Panc1 (cell line): ENCODE data around the gene SLC39A7. TPM values are rescaled to one million over a fixed set of nuclear protein-coding genes. Genes with fewer than 3 reads are reported as not detected.

ENCODE experiments used
- ATAC-seq: fragments of 200-7000 bp; cut with Tn5 transposase; 2 replicates; pipeline ENCODE4 v1.9.1; 2020; ENCODE audit warnings: mild to moderate bottlenecking, moderate library complexity
- BruUV-seq: library from RNA; stranded (reverse); fragments of 400-500 nt; replicated peaks from 2 replicates; lab custom pipeline; 2021; lab: Mats Ljungman, UMichigan
- CTCF ChIA-PET: fragments of 300-600 bp; sonication (Branson Sonifier 250); formaldehyde crosslinking; loops from one replicate; lab custom pipeline; 2022; ENCODE audit warnings: antibody characterized with exemption; lab: Charles Lee
- POLR2A ChIA-PET: fragments of 300-600 bp; sonication (Branson Sonifier 250); formaldehyde crosslinking; loops from one replicate; lab custom pipeline; 2022; ENCODE audit warnings: antibody characterized with exemption; lab: Charles Lee
- DNase-seq: peaks from one replicate; pipeline ENCODE4 v3.0.0-alpha.2; 2010; ENCODE audit warnings: low read depth, low spot score
- H3K27ac ChIP-seq: 2 replicates; pipeline ENCODE4 v1.5.1; 2011; ENCODE audit warnings: mild to moderate bottlenecking, low read length, inconsistent platforms
- H3K27me3 ChIP-seq: fragments of 200-500 bp; sonication (Bioruptor generic); 2 replicates; pipeline ENCODE4 v1.6.0; 2014; ENCODE audit warnings: low read length, inconsistent platforms; ENCODE audit not compliant: control insufficient read depth, insufficient read depth
- H3K36me3 ChIP-seq: fragments of 200-500 bp; sonication (Bioruptor generic); 2 replicates; pipeline ENCODE4 v1.5.1; 2014; ENCODE audit warnings: inconsistent platforms, mild to moderate bottlenecking, low read length, moderate library complexity; ENCODE audit not compliant: control insufficient read depth, insufficient read depth
- H3K4me1 ChIP-seq: 2 replicates; pipeline ENCODE4 v1.5.1; 2011; ENCODE audit warnings: inconsistent platforms, mild to moderate bottlenecking, low read length, moderate library complexity; ENCODE audit not compliant: control insufficient read depth, insufficient read depth
- H3K4me3 ChIP-seq, 2 experiments: 2 replicates each; pipeline ENCODE4 v1.5.1; 2011 to 2012; ENCODE audit warnings: low read depth in 2 of 2, low read length in 2 of 2, mild to moderate bottlenecking in 2 of 2, inconsistent platforms in 1 of 2, moderate library complexity in 1 of 2
- H3K9me3 ChIP-seq: fragments of 200-500 bp; sonication (Bioruptor generic); 2 replicates; pipeline ENCODE4 v1.5.1; 2014; ENCODE audit warnings: low read depth, mild to moderate bottlenecking, inconsistent platforms, low read length, moderate library complexity; ENCODE audit not compliant: control insufficient read depth, insufficient read depth
- POLR2AphosphoS5 ChIP-seq: IDR thresholded peaks from 2 replicates; pipeline ENCODE4 v1.6.1; 2012; ENCODE audit warnings: mild to moderate bottlenecking, low read depth, low read length, moderate library complexity
- SIN3A ChIP-seq: IDR thresholded peaks from 2 replicates; pipeline ENCODE4 v1.6.1; 2012; ENCODE audit warnings: low read depth, mild to moderate bottlenecking, low read length, moderate library complexity, borderline replicate concordance; ENCODE audit not compliant: insufficient read depth
- TCF7L2 ChIP-seq: IDR thresholded peaks from 2 replicates; pipeline ENCODE4 v1.6.1; 2011; ENCODE audit warnings: mild to moderate bottlenecking, low read depth, low read length, inconsistent platforms
- in situ Hi-C: cut with HindIII; loops from 2 replicates; pipeline ENCODE4 v1.10.0; 2016; ENCODE audit warnings: low sequenced_read_pairs, low pct_unique_long_range_greater_than_20kb
- intact Hi-C: fragments of 100-400 bp; cut with micrococcal nuclease; formaldehyde crosslinking; loops from one replicate; pipeline ENCODE4 v1.10.0; 2022; ENCODE audit not compliant: unreplicated experiment
- total RNA-seq: library from RNA; stranded (reverse); gene quantifications from one replicate; pipeline ENCODE4 v1.2.1, GENCODE V29; 2021; ENCODE audit not compliant: unreplicated experiment
- TF ChIP-seq, protein P1 (sequence below), 2 experiments: IDR thresholded peaks; 2 replicates each; pipeline ENCODE4 v1.6.1; 2011 to 2012; ENCODE audit warnings: low read depth in 2 of 2, control low read depth in 1 of 2, low read length in 1 of 2, mild to moderate bottlenecking in 1 of 2, moderate library complexity in 1 of 2; ENCODE audit not compliant: insufficient read depth in 1 of 2
- TF ChIP-seq, protein P2 (sequence below): fragments of 450-650 bp; IDR thresholded peaks from 2 replicates; pipeline ENCODE4 v1.5.1; 2017; ENCODE audit warnings: mild to moderate bottlenecking

SLC39A7 gene
- total RNA-seq, 1 experiment from 2014 or later: 135 TPM

DNA sequence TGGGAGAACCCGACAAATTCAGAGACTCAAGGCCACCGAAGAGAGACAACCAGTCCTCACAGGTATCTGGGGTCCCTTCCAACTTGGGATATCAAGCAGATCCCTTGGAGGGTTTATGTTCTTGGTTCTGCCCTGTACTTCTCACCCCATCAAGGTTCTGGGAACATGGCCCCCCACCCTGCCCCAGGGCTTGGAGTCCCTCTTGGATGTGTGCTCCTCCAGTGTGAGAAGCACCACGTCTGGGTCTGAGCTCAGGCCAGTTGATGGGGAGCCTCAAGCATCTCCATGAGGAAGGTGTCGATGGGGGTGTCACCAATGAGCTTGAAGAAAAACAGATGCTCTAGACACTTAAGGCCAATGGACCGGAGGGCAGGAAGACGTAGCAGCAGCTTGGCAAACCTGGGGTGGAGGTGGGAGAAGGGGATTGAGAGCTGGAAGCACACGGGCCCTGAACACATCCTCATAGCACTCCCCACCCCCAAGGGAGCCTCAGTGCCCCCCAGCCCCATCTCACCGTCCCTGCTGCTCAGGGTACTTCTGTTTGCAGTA lies 6.2 kb upstream of the SLC39A7 start:
- BruUV-seq: no TSS peak
- Histone ChIP-seq H3K27ac (no peak overlapping the region), H3K36me3 (peaks cover 8% of the 10 kb centered on the region; the same call in 1 of the 2 replicates), H3K27me3 (no peaks in the 10 kb centered on the region), H3K4me3 (no peak overlapping the region), H3K4me1 (peaks cover 9% of the 10 kb centered on the region), H3K9me3 (no peaks in the 10 kb centered on the region)
- POLR2A ChIA-PET: no interaction called here
- no peak for DNase-seq
- no peak for ATAC-seq
- intact Hi-C loops (no loop called here), in situ Hi-C loops (no loop called here)
- TF ChIP-seq, protein P1, sequence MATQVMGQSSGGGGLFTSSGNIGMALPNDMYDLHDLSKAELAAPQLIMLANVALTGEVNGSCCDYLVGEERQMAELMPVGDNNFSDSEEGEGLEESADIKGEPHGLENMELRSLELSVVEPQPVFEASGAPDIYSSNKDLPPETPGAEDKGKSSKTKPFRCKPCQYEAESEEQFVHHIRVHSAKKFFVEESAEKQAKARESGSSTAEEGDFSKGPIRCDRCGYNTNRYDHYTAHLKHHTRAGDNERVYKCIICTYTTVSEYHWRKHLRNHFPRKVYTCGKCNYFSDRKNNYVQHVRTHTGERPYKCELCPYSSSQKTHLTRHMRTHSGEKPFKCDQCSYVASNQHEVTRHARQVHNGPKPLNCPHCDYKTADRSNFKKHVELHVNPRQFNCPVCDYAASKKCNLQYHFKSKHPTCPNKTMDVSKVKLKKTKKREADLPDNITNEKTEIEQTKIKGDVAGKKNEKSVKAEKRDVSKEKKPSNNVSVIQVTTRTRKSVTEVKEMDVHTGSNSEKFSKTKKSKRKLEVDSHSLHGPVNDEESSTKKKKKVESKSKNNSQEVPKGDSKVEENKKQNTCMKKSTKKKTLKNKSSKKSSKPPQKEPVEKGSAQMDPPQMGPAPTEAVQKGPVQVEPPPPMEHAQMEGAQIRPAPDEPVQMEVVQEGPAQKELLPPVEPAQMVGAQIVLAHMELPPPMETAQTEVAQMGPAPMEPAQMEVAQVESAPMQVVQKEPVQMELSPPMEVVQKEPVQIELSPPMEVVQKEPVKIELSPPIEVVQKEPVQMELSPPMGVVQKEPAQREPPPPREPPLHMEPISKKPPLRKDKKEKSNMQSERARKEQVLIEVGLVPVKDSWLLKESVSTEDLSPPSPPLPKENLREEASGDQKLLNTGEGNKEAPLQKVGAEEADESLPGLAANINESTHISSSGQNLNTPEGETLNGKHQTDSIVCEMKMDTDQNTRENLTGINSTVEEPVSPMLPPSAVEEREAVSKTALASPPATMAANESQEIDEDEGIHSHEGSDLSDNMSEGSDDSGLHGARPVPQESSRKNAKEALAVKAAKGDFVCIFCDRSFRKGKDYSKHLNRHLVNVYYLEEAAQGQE (IDR thresholded peaks at IDR 0.05; ENCODE audit: insufficient read depth in 1 of 2, low read depth in 2 of 2, low read length in 1 of 2): no peak
- TF ChIP-seq POLR2AphosphoS5 (no peak), SIN3A (no peak), TCF7L2 (no peak)
- TF ChIP-seq, protein P2, sequence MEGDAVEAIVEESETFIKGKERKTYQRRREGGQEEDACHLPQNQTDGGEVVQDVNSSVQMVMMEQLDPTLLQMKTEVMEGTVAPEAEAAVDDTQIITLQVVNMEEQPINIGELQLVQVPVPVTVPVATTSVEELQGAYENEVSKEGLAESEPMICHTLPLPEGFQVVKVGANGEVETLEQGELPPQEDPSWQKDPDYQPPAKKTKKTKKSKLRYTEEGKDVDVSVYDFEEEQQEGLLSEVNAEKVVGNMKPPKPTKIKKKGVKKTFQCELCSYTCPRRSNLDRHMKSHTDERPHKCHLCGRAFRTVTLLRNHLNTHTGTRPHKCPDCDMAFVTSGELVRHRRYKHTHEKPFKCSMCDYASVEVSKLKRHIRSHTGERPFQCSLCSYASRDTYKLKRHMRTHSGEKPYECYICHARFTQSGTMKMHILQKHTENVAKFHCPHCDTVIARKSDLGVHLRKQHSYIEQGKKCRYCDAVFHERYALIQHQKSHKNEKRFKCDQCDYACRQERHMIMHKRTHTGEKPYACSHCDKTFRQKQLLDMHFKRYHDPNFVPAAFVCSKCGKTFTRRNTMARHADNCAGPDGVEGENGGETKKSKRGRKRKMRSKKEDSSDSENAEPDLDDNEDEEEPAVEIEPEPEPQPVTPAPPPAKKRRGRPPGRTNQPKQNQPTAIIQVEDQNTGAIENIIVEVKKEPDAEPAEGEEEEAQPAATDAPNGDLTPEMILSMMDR: no peak
- CTCF ChIA-PET: no interaction called here

DNA sequence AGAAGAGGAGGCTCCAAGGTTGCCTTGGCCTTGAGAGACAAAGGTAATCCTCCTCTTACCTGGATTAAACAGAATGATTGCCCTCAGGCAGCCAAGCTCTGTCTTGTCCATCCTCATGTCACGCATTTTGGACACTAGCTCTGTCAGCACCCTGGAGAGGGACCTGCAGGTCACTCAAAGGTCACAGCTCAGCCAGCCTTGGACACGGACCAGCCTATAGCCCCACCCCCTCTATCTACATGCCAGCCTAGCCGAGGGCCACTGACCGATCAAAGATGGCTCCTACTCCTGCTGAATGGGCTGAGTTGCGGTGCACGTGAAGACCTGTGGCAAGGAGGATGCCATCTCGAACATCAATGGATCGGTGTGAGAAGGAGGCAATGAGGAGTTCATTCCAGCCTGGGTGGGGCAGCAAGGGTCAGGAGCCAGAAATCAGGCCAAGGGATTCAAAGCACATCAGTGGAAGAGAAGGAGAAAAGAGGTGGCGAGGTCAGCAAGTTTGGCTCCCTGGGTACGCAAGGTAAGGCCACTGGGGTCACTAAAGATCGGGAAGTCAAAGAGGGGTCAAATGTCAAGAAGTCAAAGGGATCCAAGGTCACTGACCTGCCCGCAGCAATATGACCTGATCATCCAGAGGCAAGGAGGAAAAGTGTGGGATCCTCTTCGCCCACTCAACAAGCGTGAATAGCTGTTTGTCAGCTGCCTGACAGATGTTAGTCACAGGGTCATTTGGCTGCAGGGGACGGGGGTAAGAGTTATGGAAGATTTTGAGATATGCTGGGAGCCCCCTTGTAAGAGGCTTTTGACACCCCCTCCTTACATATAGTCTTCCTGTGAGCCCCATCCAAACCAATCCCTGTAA lies 5.1 kb upstream of the SLC39A7 start:
- peaks cover 8% of the 10 kb centered on the region; the same call in 1 of the 2 replicates for H3K36me3 ChIP-seq
- DNase-seq (no peak), ATAC-seq (no peak)
- no peaks in the 10 kb centered on the region for H3K9me3 ChIP-seq
- peaks cover 9% of the 10 kb centered on the region for H3K4me1 ChIP-seq
- ChIA-PET POLR2A (no interaction called here), CTCF (no interaction called here)
- in situ Hi-C loops (no loop called here), intact Hi-C loops (no loop called here)
- H3K27me3 ChIP-seq: no peaks in the 10 kb centered on the region
- no peak overlapping the region for H3K4me3 ChIP-seq
- no peak overlapping the region for H3K27ac ChIP-seq
- TF ChIP-seq, protein P1 (IDR thresholded peaks at IDR 0.05; ENCODE audit: insufficient read depth in 1 of 2, low read depth in 2 of 2, low read length in 1 of 2): peak; percentile 74 to 80
- TF ChIP-seq, protein P2: no peak
- no peak for TF ChIP-seq TCF7L2
- TF ChIP-seq SIN3A: no peak
- TF ChIP-seq POLR2AphosphoS5: no peak
- BruUV-seq: no TSS peak
